ENCODE results near the gene DACT3.

Gene DACT3, protein sequence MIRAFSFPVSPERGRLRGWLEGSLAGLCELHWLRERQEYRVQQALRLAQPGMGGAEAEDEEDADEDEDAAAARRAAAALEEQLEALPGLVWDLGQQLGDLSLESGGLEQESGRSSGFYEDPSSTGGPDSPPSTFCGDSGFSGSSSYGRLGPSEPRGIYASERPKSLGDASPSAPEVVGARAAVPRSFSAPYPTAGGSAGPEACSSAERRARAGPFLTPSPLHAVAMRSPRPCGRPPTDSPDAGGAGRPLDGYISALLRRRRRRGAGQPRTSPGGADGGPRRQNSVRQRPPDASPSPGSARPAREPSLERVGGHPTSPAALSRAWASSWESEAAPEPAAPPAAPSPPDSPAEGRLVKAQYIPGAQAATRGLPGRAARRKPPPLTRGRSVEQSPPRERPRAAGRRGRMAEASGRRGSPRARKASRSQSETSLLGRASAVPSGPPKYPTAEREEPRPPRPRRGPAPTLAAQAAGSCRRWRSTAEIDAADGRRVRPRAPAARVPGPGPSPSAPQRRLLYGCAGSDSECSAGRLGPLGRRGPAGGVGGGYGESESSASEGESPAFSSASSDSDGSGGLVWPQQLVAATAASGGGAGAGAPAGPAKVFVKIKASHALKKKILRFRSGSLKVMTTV

DNA sequence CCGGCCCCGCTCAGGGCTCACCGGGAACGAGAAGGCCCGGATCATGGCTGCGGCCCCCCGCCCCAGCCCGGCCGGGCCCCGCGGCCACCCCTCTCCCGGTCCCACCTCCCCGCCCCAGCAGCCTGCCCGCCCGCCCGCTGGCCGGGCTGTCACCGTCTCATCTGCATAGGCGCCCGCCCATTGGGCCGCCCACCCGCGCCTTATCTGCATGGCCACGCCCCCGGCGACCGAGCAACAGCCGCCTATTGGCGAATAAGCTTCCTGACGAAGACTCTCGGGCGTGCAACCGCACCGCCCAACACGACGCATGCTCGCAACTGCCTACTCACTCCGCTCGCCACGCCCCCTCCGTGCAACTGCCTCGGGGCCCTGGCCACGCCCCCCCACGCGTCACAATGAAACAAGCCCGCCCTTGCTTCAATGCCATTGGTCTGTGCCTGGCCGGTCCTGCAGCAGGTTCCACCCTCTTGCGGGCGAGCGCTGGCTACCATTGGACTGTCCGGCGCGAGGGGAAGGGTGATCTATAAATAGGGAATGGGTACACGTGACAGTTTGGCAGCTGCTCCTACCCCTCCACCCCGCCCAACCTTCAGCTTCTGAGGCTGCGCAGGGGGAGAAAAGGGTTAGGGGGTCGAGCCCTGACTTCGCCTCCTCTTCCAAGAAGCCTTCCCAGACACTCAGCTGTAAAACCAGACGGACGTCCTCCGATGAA is at the start of gene DACT3:
TSS of gene DACT3 (minus strand) at position 163 of the 712 bp plus-strand sequence. CDS start at position 45, 118 bp downstream.
- peak; percentile 100 for DNase-seq (ENCODE audit: low read depth, low spot score)

DNA sequence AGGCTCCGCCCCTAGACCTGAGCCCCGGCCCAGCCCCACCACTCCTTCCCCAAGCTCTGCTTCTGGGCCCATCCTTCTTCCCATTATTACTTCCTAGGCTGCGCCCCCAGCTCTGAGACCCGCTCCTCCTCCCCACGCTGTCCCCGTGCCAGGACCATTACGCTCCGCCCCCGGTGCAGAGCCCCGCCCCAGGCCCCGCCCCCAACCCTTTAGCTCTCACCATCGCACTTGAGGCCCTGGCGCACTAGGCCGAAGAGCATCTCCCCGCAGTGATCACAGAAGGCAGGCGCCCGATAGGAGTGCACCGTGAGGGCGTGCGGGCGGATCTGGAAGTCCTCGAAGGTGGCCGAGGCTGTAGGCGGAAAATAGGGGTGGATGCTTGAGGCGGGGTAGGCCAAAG is 49.7 kb upstream of the DACT3 start:
- DNase-seq (ENCODE audit: low read depth, low spot score) = no peak

DNA sequence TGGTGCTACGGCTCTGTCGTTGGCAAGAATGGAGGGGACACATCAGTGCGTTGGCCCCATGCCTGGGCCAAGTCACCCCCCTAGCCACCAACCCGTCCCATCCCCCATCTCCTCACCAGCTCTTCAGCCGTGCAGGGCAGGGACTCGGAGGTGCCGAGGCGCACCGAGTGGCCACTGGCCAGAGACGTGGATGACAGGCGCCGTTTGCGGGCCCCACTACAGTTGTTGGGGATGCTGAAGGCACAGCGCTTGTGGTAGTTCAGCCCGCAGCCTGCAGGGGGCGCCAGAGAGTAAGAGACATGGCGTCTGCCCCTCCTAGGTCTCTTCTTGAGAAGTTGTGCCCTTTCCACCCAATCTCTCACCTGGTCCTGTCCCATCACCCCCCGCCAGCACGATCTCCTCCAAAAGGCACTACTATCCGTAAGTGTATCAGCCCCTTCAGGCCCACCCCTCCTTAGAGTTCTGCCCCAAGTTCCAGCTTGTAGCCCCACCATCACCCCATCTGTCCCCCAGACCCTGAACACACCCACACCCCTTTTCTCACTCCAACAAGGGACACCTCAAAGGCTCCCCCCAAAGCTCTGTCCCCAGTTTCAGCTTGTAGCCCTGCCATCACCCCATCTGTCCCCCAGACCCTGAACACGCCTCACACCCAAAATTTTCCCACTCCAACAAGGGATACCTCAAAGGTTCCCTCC is 43.5 kb upstream of the DACT3 start:
- DNase-seq (ENCODE audit: low read depth, low spot score) = peak; percentile 79

DNA sequence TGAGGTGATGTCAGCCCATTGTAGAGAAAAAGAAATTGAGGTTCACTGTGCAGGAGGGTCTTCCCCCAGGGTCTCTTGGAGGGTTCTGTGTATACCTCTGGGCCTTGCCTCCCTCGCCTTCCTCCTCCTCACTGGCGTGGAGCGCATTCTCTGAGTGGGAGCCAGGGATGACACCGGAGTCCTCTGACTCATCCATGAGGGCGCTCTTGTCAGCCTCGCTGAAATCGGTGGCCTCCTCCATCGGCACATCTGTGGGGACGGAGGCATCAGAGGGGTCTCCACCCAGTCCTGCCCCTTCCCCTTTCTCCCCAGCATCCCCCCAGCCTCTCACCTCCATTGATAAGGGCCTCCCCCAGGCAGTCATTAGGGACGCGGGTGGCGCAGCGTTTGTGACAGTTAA is 39.7 kb upstream of the DACT3 start:
- DNase-seq (ENCODE audit: low read depth, low spot score) = no peak

DNA sequence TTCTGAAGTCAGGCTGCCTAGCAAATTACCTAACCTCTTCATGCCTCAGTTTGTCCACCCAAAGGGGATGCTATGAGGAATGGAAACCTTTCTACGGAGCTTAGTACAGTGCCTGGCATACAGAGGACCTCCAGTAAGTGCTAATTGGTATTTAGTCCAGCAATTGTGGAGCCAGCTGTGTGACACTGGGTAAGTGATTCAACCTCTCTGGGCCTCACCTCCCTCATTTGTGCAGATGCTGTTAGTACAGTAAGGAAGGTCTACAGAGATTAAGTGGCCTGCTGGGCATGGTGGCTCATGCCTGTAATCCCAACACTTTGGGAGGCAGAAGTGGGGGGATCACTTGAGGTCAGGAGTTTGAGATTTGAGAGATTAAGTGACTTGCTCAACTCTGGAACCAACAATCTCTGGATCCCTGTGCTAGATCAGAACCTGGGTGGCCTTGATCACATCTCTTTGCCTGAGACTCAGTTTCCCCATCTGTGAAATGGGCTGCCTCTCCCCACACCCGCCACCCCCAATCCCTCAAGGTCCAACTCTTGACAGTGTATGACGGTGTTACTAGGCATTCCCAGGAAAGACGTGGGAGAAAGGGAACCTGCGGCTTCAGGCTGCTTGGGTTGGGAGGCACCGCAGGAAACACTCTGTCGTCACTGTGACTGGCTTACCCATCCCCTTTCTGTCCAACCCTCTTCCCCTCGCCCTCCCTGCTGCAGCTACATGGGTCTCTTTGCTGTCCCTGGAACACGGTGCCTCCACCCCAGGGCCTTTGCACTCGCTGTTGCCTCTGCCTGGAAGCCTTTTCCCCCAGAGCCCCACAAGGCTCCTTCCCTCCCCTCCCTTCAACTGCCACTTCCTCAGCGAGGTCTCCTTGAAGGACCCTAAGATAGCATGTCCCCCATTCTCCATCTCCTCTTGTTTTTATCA is 37.7 kb upstream of the DACT3 start:
- DNase-seq (ENCODE audit: low read depth, low spot score) = no peak

DNA sequence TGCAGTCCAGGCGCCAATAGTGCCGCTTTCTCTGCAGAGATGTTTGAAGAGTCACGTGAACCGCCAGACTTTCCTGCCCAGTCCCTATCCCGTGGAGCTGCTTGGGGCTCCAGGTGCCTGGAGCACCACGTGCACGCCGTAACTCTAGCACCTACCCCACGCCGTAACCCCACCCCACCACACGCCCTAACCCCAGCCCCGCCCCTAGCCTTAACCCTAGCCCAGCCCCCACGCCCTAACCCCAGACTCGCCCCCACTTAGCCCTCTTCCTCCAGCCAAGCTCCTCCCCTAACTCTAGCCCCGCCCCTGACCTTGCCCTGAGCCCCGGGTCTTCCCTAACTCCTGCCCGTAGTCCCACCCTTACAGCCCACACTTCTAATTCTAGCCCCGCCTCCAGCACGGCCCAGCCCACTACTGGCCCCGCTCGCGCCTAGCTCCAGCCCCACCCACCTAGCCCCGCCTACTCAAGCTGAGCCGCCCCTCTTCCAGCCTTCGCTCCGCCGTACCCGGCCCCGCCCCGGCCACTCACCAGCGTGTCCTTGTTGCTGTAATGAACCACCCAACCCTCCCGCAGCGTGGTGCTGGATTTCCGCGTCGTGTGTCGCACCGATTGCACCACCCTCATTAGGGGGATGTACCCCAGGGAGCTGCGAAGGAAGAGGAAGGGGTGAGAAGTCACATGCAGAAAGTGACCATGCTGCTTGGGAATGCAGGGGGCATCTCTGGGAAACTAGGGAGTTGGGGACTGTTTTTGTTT is 36.4 kb upstream of the DACT3 start:
- no peak for DNase-seq (ENCODE audit: low read depth, low spot score)

DNA sequence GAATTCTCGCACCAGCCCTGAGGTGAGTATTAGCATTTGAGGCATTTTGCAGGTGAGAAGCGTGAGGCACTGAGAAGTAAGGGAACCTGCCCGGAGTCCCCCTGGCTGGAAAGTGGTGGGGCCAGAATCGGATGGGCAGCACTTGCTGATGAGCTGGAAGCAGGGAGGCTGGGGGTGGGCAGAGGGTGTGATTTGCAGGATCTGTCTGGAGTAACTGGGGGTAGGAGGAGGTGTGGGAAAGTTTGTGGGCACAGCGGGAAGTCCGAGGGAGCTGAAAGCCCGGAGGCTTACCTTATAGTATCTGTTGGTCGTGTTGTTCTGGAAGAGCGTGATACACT is 35.9 kb upstream of the DACT3 start:
- no peak for DNase-seq (ENCODE audit: low read depth, low spot score)

DNA sequence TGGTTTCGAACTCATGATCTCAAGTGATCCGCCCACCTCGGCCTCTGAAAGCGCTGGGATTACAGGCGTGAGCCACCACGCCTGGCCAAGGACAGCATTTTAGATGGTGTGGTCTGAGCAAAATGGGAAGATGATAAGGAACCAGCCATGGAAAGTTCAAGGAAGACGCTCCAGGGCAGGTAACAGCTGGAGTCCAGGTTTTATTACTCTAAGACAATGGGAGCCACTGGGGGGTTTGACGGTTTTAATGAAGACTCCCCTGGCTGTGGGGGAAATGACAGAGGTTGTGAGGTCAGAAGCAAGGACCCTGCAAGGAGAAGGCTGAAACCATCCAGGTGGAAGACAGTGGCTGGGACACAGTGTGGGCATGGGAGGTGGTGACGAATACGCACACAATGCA is 35.1 kb upstream of the DACT3 start:
- DNase-seq (ENCODE audit: low read depth, low spot score) = no peak

DNA sequence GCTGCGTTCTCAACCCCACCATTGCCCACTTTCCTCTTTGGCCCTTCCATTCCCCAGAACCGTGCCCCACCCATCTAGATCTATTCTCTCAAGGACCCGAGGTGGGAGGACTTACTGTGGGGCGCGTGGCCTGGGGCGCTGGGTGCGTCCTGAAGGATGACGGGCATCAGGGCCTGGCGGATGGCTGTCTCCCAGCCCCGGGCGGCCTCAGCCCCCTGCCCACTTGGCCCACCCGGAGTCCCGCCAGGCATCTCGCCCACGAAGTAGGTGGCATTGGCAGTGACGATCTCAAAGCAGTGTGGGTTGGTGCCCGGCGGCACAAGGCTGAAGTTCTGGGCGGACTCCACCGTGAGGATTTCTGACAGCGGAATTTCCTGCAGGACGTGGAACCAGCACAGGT is 32.8 kb upstream of the DACT3 start:
- DNase-seq (ENCODE audit: low read depth, low spot score) = no peak

DNA sequence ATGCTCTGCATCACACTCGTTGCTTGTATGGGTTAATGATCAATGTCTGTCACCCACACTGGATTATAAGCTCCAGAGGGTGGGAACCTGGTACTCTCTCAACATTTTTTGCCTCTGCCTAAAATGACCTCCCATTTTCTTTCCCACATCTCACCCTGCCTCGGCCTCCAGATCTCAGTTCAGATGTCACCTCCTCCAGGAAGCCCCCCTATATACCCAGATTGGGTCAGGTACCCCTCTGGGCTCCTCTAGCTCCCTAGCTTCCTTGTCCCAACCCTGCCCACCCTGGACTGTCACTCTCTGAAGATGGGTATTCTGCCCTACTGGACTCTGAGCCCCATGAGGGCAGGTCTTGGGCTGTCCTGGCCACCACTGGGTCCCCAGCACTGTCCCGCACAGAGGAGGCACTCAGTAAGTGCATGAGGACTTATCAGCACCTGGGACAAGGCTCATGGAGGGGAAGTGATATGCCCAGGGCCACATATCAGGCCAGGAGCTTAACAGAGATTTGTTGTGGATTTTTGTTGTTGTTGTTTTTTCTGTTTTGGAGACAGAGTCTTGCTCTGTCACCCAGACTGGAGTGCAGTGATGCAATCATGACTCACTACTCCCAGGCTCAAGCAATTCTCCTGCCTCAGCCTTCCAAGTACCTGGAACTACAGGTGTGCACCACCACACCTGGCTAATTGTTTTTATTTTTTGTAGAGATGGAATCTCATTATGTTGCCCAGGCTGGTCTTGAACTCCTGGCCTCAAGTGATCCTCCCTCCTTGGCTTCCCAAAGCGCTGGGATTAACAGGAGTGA is 32.1 kb upstream of the DACT3 start:
- no peak for DNase-seq (ENCODE audit: low read depth, low spot score)

DNA sequence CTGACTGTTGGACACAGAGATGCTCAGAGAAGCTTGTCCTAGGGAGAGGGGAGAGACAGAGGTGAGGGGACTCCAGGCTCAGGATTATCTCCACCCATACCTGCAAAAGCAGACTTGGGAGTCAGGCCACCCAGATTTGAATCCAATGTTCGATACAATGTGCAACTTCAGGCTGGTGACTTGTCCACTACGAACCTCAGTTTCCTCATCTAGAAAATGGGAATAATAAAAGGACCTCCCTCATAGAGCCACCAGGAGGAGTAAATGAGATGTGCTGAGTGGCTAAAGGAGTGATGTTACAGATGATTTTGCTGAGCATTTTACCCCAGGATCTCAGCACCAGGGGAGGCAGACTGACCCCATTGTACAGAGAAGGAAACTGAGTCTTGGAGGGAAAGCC is 31.0 kb upstream of the DACT3 start:
- no peak for DNase-seq (ENCODE audit: low read depth, low spot score)

DNA sequence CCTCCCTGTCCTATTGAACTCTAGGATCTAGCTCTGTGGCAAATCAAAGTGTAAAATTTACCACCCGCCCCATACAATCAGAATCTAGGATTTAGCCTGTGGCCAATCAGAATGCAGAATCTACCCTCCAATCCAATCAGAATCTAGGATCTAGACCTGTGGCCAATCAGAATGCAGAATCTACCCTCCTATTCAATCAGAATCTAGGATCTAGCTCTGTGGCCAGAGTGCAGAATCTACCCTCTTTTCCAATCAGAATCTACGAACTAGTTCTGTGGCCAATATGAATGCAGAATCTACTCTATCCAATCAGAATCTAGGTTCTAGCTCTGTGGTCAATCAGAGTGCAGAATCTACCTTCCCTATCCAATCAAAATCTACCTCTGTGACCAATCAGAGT is 30.1 kb upstream of the DACT3 start:
- no peak for DNase-seq (ENCODE audit: low read depth, low spot score)

DNA sequence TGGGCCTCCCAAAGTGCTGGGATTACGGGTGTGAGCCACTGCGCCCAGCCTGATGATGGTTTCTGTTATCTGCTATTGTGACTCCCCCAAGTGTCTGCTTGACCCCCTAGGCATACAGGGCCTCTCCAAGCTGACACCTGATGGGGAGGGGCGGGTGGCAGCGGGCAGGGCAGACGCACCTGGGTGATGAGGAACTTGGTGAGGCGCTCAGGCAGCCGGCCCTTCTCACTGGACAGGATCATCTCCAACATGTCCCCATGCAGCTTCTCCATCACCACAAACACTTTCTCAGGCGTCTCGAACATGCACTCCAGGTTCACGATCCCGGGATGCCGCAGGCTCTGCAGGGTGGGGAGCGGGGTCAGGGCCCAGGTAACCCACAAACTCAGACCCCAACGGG is 28.4 kb upstream of the DACT3 start:
- no peak for DNase-seq (ENCODE audit: low read depth, low spot score)

DNA sequence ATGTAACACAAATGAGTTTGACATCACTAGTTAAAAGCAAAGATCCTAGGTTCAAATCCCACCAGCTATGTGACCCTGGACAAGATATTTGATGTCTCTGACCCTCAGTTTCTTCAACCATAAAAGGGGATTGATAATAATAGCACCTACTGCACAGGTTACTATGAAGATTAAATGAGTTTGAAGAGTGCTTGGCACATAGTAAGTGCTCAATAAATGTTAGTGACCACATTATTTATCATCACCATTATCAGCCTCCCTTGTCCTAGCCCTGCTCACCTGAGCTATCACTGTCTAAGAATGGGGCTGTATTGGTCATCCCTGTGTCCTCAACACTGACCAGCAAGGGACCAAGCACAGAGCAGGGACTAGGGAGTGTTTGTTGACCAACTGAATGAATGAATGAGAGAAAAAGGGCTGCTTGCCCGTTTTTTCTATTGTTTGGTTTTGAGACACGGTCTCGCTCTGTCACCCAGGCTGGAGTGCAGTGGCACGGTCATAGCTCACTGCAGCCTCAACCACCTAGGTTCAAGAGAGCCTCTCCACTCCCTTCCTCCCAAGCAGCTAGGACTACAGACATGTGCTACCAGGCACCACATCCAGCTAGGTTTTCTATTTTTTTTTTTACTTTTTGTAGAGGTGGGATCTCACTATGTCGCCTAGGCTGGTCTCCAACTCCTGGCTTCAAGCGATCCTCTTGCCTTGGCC is 26.6 kb upstream of the DACT3 start:
- DNase-seq (ENCODE audit: low read depth, low spot score) = no peak

DNA sequence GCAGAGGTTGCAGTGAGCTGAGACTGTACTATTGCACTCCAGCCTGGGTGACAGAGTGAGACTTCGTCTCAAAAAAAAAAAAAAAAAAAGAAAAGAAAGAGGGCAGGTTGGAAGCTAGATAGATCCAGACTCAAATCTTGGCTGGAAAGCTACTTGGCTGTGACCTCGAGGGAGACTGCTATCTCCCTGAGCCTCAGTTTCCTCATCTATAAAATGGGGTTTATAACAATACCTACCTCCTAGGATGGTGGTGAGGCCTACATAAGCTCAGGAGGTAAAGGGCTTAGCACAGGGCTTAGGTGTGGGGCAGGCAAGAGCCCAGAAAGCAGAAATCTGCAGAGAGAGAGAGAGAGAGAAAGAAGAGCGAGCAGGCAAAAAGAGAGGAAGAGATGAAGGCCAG is 24.2 kb upstream of the DACT3 start:
- no peak for DNase-seq (ENCODE audit: low read depth, low spot score)

DNA sequence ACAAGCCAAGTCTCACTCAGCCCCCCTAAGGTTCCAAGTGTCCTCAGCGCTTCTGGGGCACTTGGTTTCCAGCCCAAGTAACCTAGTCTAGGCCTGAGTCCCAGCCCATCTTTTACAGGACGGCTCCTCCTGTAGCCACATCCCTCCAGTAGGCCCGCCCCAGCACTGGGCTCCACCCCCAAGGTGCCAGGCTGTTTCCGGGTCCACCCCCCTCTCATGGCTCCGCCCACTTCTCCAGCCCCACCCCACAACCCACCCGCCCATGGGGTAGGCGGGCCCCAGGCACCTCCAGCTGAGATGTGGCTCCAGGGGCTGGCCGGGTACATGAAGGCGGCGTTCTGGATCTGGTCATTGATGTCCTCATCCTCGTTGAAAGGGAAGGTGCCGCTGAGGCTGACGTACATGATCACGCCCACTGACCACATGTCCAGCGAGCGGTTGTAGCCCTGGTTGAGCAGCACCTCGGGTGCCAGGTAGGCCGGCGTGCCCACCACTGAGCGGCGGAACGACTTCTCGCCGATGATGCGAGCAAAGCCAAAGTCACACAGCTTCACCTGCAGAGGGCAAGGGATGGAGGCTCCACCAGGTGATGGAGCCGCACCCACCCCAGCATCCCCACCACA is 17.2 kb upstream of the DACT3 start:
- DNase-seq (ENCODE audit: low read depth, low spot score) = peak; percentile 27

DNA sequence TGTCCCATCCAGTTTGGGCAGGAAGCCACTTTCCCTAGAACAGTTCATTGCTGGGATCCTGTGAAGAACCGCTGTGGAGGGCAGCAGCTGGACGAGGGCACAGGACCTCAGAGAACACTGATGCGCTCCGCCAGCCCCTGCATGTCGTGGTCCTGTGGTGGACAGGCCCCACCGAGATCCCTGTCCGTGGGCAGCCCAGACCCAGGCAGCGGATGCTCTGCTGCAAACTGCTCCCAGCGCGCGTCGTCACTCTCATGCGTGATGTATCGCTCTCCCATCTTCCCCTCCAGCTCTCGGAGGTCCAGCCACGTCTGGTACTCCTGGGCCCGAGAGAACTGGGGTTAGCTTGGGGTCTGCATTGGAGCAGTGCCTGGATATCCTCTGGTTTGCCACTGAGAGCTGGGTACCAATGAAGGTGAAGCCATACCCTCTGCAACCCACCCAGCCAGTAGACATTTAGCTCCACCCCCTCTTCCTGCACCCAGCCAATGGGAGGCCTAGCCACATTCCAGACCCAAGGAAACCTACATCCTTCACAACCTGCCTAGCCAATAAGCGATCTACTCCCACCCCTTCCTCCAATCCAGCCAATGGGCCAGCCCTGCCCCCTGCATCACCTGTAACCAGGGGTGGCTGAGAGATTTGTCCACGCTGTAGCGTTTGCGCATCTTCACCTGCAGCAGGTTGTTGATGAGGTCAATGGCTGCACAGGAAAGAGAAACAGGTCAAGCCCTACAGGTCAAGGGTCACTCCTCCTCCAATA is 13.6 kb upstream of the DACT3 start:
- no peak for DNase-seq (ENCODE audit: low read depth, low spot score)

DNA sequence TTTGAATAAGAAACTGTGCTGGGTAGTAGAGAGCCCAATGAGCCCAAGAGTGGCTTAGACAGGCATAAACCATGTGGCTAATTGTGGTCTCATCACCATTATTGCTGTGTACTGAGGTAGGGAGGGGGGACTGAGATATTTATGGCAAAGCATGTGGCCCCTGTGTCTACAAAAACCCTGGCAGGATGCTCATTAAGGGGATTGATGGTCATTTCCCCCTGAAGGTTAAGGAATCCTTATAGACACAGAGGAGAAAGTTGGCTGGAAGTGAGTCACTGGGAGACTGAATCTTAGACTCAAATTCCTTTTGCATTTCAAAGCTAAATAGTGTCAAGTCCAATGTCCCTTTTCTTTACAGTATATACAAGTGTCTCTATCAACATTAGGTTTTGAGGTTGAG is 9.8 kb upstream of the DACT3 start:
- no peak for DNase-seq (ENCODE audit: low read depth, low spot score)
